Lower lobe of right lung (tissue), 2 donors: ENCODE data around the gene ALDOB. TPM values are rescaled to one million over a fixed set of nuclear protein-coding genes. Genes with fewer than 3 reads are reported as not detected.

ENCODE experiments used
- ATAC-seq, 2 donors: fragments of 200-7000 bp; cut with Tn5 transposase; one replicate each; pipeline ENCODE4 v1.9.1; 2020 to 2022; ENCODE audit warnings: mild to moderate bottlenecking in 2 of 2, moderate library complexity in 2 of 2
- DNase-seq: peaks from one replicate; pipeline ENCODE4 v3.0.0-alpha.2; 2020
- H3K27ac ChIP-seq: fragments of 200-600 bp; one replicate; pipeline ENCODE4 v1.8.0; 2022
- H3K27me3 ChIP-seq: fragments of 200-600 bp; one replicate; pipeline ENCODE4 v1.8.0; 2022; ENCODE audit warnings: low read depth
- H3K36me3 ChIP-seq: fragments of 200-600 bp; one replicate; pipeline ENCODE4 v1.8.0; 2022; ENCODE audit warnings: mild to moderate bottlenecking
- H3K4me1 ChIP-seq: fragments of 200-600 bp; one replicate; pipeline ENCODE4 v1.8.0; 2022
- H3K4me3 ChIP-seq: fragments of 200-600 bp; one replicate; pipeline ENCODE4 v1.8.0; 2022; ENCODE audit warnings: mild to moderate bottlenecking
- H3K9me3 ChIP-seq: fragments of 200-600 bp; one replicate; pipeline ENCODE4 v1.8.0; 2022
- intact Hi-C: fragments of 100-400 bp; cut with DNase I; formaldehyde crosslinking; loops from one replicate; pipeline ENCODE4 v1.11.0; 2022
- total RNA-seq: library from RNA; stranded (reverse); fragmentation: NEBNext Ultra II Directional; extraction: Animal tissue kit (Norgen Biotek cat#: 25700); gene quantifications from one replicate; pipeline ENCODE4 v1.2.1, GENCODE V29; 2021
- TF ChIP-seq, protein P1 (sequence below): fragments of 200-600 bp; IDR thresholded peaks from one replicate; pipeline ENCODE4 v1.8.0; 2022; ENCODE audit warnings: antibody characterized with exemption, mild to moderate bottlenecking
- donor health status: DM: no; HTN: yes; CAD: no; lungs with severe emphysema.

The ALDOB gene
- total RNA-seq, 1 donor from 2014 or later, result 0.38 TPM

DNA sequence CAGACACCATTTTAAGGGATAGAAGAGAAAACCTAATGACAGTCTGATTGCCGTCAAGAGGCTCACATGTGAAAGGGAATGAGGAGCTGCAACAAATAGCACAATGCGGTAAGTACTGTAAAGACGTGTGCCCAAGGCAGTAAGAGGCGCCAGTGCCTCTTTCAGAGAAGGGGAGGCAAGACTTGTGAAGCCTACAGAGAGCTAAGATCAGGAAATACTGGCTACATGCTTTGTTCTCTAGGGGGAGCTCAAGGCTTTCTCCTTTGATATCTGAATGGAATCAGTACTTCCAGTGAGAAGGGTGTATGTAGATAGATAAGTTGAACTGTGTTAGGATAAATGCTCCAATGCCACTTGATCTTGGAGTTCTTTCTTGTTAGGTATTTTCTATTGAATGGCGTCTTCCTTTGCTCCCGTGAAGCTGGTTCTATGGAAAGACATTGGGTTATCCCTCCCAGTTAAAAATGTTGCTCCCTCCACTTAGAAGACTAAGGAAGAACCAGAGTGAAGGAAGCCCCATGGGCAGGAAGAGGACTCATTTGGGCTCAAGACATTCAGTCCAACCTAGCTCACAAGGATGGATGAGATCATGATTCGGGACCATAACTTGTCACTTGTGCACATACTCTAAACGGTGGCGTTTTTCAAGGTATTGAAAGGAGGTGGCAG lies 23.5 kb upstream of the ALDOB start:
- ATAC-seq (peak; percentile 84 to 96), DNase-seq (no peak)
- TF ChIP-seq, protein P1, sequence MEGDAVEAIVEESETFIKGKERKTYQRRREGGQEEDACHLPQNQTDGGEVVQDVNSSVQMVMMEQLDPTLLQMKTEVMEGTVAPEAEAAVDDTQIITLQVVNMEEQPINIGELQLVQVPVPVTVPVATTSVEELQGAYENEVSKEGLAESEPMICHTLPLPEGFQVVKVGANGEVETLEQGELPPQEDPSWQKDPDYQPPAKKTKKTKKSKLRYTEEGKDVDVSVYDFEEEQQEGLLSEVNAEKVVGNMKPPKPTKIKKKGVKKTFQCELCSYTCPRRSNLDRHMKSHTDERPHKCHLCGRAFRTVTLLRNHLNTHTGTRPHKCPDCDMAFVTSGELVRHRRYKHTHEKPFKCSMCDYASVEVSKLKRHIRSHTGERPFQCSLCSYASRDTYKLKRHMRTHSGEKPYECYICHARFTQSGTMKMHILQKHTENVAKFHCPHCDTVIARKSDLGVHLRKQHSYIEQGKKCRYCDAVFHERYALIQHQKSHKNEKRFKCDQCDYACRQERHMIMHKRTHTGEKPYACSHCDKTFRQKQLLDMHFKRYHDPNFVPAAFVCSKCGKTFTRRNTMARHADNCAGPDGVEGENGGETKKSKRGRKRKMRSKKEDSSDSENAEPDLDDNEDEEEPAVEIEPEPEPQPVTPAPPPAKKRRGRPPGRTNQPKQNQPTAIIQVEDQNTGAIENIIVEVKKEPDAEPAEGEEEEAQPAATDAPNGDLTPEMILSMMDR, result peak; percentile 74
- no peaks in the 10 kb centered on the region for H3K27me3 ChIP-seq
- H3K4me3 ChIP-seq, result no peak overlapping the region
- no peaks in the 10 kb centered on the region for H3K36me3 ChIP-seq
- no peaks in the 10 kb centered on the region for H3K4me1 ChIP-seq
- no peak overlapping the region for H3K27ac ChIP-seq
- intact Hi-C loops, result no loop called here
- H3K9me3 ChIP-seq, result no peaks in the 10 kb centered on the region

DNA sequence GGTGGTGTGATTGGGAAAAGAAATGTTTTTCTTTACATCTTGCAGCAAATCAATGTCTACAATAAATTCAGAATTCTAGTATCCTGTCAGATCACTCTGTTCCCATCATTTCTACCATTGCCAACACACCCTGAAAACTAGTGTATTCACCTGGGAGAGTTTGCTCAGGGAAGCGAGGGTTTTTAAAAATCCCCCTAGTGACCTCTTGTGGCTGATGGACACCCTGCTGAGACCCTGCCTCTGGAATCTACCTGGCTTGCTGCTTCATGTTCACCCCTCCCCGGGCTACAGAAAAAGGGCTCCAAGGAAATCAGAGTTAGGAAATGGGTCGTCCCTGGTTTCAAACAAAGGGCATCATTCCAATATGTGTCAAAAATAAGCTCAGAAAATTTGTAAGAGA lies 21.4 kb upstream of the ALDOB start:
- intact Hi-C loops, result no loop called here
- TF ChIP-seq, protein P1, result no peak
- H3K27ac ChIP-seq, result no peak overlapping the region
- no peaks in the 10 kb centered on the region for H3K36me3 ChIP-seq
- H3K4me3 ChIP-seq, result no peak overlapping the region
- H3K4me1 ChIP-seq, result no peaks in the 10 kb centered on the region
- no peaks in the 10 kb centered on the region for H3K9me3 ChIP-seq
- no peaks in the 10 kb centered on the region for H3K27me3 ChIP-seq
- DNase-seq, result no peak
- ATAC-seq, result no peak

DNA sequence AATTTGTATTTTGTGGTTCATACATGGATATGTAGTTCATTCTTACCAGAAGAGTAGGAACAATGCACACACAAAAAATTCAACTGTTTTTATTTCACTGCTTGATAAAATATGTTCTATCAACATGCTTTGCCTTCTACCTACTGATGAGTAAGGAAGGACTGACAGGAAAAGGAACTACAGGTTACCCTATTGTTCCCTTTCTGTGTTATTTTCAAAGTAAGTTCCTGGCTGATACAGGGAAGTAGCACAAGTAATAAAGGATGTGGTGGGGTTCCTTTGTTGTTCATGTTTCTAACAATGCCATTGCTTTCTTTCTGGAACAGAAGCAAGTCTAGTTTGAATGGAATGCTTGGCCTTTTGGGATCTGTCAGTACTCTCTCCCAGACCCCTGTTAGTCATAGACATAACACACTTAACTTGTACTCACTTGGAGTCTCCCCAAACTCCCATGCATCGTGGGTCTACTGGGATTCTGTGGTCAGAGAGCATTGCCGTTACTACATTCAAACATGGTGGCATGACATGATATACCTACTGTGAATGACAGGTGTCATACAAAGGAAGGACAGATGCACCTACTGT lies 20.2 kb upstream of the ALDOB start:
- intact Hi-C loops, result no loop called here
- no peak for DNase-seq
- Histone ChIP-seq H3K36me3 (no peaks in the 10 kb centered on the region), H3K9me3 (no peaks in the 10 kb centered on the region), H3K4me1 (no peaks in the 10 kb centered on the region), H3K27me3 (no peaks in the 10 kb centered on the region), H3K27ac (no peak overlapping the region), H3K4me3 (no peak overlapping the region)
- no peak for ATAC-seq
- TF ChIP-seq, protein P1, result no peak

DNA sequence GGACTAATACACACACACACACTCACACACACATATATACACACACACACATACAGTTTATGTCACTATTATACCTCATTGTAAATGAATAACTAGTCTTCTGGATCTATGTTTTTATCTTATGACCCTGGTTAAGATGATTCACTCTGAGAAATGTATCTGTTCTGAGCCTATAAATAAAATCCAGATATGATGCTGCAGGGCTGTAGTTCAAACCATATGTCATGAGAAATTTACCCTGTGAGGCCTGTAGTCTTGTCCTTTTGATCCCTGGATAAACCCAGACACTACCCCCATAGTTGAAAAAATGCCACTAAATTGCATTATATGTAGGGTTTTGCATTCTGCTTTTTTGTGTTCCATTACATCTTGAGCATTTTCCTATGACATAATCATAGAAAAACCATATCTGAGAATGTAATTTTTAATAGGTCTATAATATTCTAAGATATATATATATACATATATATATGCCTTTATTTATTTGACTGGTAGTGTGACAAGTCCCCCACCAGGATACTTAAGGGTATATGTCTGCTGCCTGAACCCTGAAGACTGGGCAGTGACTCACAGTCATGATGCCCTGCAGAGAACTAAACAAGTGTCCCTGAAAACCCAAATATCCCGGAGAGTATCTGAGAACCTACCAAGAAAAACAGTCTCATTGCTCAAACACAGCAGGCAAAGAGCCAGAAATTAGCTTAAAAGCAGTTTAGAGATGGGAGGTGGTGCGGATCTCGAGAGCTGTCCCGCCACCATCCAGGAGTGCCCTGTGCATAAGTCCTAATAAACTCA lies 18.4 kb upstream of the ALDOB start:
- Histone ChIP-seq H3K4me1 (peaks cover 5% of the 10 kb centered on the region), H3K36me3 (no peaks in the 10 kb centered on the region), H3K27ac (no peak overlapping the region), H3K27me3 (peaks cover 4% of the 10 kb centered on the region), H3K4me3 (no peak overlapping the region), H3K9me3 (no peaks in the 10 kb centered on the region)
- intact Hi-C loops, result no loop called here
- TF ChIP-seq, protein P1, result no peak
- DNase-seq (no peak), ATAC-seq (no peak)

DNA sequence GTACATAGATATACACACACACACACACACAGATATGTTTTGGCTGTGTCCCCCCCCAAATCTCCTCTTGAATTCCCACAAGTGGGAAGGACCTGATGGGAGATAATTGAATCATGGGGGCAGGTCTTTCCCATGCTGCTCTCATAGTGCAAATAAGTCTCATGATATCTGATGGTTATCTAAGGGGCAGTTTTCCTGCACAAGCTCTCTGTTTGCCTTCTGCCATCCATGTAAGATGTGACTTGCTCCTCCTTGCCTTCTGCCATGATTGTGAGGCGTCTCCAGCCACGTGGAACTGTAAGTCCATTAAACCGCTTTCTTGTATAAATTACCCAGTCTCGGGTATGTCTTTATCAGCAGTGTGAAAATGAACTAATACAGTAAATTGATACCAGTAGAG lies 15.9 kb upstream of the ALDOB start:
- intact Hi-C loops, result no loop called here
- Histone ChIP-seq H3K4me3 (no peak overlapping the region), H3K36me3 (no peaks in the 10 kb centered on the region), H3K27me3 (peaks cover 4% of the 10 kb centered on the region), H3K4me1 (peaks cover 10% of the 10 kb centered on the region), H3K27ac (no peak overlapping the region), H3K9me3 (no peaks in the 10 kb centered on the region)
- TF ChIP-seq, protein P1, result no peak
- no peak for DNase-seq
- no peak for ATAC-seq
